HepG2 (cell line): Measurements from ENCODE around the gene TOB2. TPM values are rescaled to one million over a fixed set of nuclear protein-coding genes. Genes with fewer than 3 reads are reported as not detected.

Source experiments
- ARHGAP35 ChIP-seq: sonication (generic); formaldehyde crosslinking; IDR thresholded peaks from 2 replicates; pipeline ENCODE4 v1.9.0; 2022; ENCODE audit warnings: mild to moderate bottlenecking, inconsistent platforms, moderate library complexity, missing genetic modification reagents, borderline replicate concordance
- CREM ChIP-seq, 2 experiments: sonication (generic) in 1 of 2; formaldehyde crosslinking in 1 of 2; IDR thresholded peaks; 2 replicates each; pipeline versions ENCODE4 v1.4.0 to v1.6.1; 2016 to 2020; ENCODE audit warnings: antibody characterized with exemption in 1 of 2, mild to moderate bottlenecking in 1 of 2, missing genetic modification reagents in 1 of 2
- ERF ChIP-seq: IDR thresholded peaks from 2 replicates; pipeline ENCODE4 v1.6.1; 2018; ENCODE audit warnings: missing biosample characterization, missing genetic modification reagents
- FIP1L1 ChIP-seq: fragments of 200-400 bp; formaldehyde crosslinking; IDR thresholded peaks from 2 replicates; pipeline ENCODE4 v1.6.1; 2018; ENCODE audit warnings: low read depth, mild to moderate bottlenecking, low read length, moderate library complexity, borderline replicate concordance; ENCODE audit not compliant: insufficient read depth
- HNRNPL ChIP-seq: fragments of 200-400 bp; formaldehyde crosslinking; IDR thresholded peaks from 2 replicates; pipeline ENCODE4 v1.6.1; 2017; ENCODE audit warnings: mild to moderate bottlenecking, low read depth, low read length
- MLLT10 ChIP-seq: sonication (generic); formaldehyde crosslinking; IDR thresholded peaks from 2 replicates; pipeline ENCODE4 v1.4.0; 2020; ENCODE audit warnings: missing genetic modification reagents
- MTF1 ChIP-seq: sonication (generic); formaldehyde crosslinking; IDR thresholded peaks from 2 replicates; pipeline ENCODE4 v1.5.0; 2020; ENCODE audit warnings: missing genetic modification reagents
- PRMT3 ChIP-seq: sonication (generic); formaldehyde crosslinking; IDR thresholded peaks from 2 replicates; pipeline ENCODE4 v1.8.1; 2022; ENCODE audit warnings: low read depth, mild to moderate bottlenecking, moderate library complexity, missing genetic modification reagents, borderline replicate concordance
- STAG1 ChIP-seq: sonication (generic); formaldehyde crosslinking; IDR thresholded peaks from 2 replicates; pipeline ENCODE4 v1.4.0; 2020; ENCODE audit warnings: missing genetic modification reagents
- ZNF703 ChIP-seq: sonication (generic); formaldehyde crosslinking; IDR thresholded peaks from 2 replicates; pipeline ENCODE4 v1.5.1; 2020; ENCODE audit warnings: missing genetic modification reagents, mild to moderate bottlenecking, moderate library complexity, borderline replicate concordance
- ZNF781 ChIP-seq: sonication (generic); formaldehyde crosslinking; IDR thresholded peaks from 2 replicates; pipeline ENCODE4 v1.5.1; 2020; ENCODE audit warnings: borderline replicate concordance, mild to moderate bottlenecking, missing genetic modification reagents; ENCODE audit errors: not compliant biosample characterization
- polyA plus RNA-seq, 8 experiments: library from polyadenylated mRNA; depleted of rRNA in 3 of 8; stranded (reverse) in 7 of 8; unstranded in 1 of 8; fragments of >200 nt; fragmentation: Illumina TruSeq in 4 of 8; extraction: Trizol in 4 of 8; gene quantifications; 2 replicates each; pipeline versions ENCODE4 v1.2.1 to v1.2.3, GENCODE V29; 2011 to 2016; ENCODE audit warnings: low read depth in 4 of 8, missing spikeins in 1 of 8, mixed read lengths in 1 of 8; ENCODE audit not compliant: insufficient read depth in 1 of 8
- total RNA-seq, 5 experiments: library from RNA; depleted of rRNA; stranded (reverse); fragments of >200 nt; fragmentation: Illumina TruSeq; extraction: Trizol; gene quantifications; 2 replicates each; pipeline ENCODE4 v1.2.3, GENCODE V29; 2016; ENCODE audit warnings: low read depth in 1 of 5
- TF ChIP-seq, protein P1 (sequence below): fragments of 450-650 bp; IDR thresholded peaks from 2 replicates; pipeline ENCODE4 v1.6.1; 2017; ENCODE audit warnings: mild to moderate bottlenecking
- TF ChIP-seq, protein P2 (sequence below): sonication (generic); formaldehyde crosslinking; IDR thresholded peaks from 2 replicates; pipeline ENCODE4 v1.5.1; 2020; ENCODE audit warnings: missing genetic modification reagents, mild to moderate bottlenecking, borderline replicate concordance
- TF ChIP-seq, protein P3 (sequence below): sonication (generic); formaldehyde crosslinking; conservative IDR thresholded peaks from 2 replicates; pipeline ENCODE4 v1.8.1; 2023; ENCODE audit warnings: missing genetic modification reagents
- TF ChIP-seq, protein P4 (sequence below): IDR thresholded peaks from 2 replicates; pipeline ENCODE4 v1.6.1; 2012; ENCODE audit warnings: low read length, improper control_type of control experiment
- TF ChIP-seq, protein P5 (sequence below): sonication (generic); formaldehyde crosslinking; conservative IDR thresholded peaks from 2 replicates; pipeline ENCODE4 v1.8.0; 2022; ENCODE audit warnings: low read depth, missing genetic modification reagents

TOB2 gene
- total and polyA plus RNA-seq, 2 of the 13 experiments (the other 11 are each of a cell fraction or from before 2014, with no cell fraction given) = 12.2 to 13.7 TPM

DNA sequence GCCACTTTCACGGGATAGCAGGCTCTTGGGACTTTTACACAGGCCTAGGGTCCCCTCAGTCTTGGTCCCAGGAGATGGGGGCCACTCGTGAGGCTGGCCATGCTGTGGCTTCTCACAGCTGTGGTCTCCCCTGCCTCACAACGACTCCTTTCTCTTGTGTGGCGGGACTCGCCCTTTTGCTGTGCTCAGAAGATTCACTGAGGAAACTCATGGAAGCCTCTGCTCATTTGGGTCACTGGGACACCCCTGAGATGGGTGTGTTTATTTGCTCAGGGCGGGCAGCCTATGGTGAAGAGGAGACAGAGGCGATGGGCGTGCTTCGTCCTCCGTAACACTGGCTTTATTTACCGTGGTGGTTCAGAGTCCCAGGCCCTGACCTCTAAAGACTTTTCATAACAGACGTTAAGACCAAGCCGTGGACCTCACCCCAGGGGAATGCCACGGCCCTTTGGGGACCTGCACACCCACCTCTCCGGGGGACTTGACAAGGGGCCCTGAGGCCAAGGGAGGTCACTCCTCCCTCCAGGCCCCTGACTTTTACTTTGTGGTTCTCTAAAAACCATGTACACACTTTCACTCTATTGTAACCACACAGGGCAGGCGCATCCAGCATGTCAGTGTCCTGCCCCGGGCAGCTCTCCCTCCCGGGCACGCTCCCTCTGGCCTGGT, 49.3 kb downstream of the TOB2 start (continued):
- no peak for TF ChIP-seq ARHGAP35
- TF ChIP-seq MLLT10 (CRISPR knock-in tag) = no peak
- TF ChIP-seq CREM (IDR thresholded peaks at IDR 0.05) = peak; percentile 68
- no peak for TF ChIP-seq CREM (CRISPR knock-in tag; IDR thresholded peaks at IDR 0.05)
- TF ChIP-seq, protein P1, sequence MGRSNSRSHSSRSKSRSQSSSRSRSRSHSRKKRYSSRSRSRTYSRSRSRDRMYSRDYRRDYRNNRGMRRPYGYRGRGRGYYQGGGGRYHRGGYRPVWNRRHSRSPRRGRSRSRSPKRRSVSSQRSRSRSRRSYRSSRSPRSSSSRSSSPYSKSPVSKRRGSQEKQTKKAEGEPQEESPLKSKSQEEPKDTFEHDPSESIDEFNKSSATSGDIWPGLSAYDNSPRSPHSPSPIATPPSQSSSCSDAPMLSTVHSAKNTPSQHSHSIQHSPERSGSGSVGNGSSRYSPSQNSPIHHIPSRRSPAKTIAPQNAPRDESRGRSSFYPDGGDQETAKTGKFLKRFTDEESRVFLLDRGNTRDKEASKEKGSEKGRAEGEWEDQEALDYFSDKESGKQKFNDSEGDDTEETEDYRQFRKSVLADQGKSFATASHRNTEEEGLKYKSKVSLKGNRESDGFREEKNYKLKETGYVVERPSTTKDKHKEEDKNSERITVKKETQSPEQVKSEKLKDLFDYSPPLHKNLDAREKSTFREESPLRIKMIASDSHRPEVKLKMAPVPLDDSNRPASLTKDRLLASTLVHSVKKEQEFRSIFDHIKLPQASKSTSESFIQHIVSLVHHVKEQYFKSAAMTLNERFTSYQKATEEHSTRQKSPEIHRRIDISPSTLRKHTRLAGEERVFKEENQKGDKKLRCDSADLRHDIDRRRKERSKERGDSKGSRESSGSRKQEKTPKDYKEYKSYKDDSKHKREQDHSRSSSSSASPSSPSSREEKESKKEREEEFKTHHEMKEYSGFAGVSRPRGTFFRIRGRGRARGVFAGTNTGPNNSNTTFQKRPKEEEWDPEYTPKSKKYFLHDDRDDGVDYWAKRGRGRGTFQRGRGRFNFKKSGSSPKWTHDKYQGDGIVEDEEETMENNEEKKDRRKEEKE = no peak
- TF ChIP-seq, protein P2, sequence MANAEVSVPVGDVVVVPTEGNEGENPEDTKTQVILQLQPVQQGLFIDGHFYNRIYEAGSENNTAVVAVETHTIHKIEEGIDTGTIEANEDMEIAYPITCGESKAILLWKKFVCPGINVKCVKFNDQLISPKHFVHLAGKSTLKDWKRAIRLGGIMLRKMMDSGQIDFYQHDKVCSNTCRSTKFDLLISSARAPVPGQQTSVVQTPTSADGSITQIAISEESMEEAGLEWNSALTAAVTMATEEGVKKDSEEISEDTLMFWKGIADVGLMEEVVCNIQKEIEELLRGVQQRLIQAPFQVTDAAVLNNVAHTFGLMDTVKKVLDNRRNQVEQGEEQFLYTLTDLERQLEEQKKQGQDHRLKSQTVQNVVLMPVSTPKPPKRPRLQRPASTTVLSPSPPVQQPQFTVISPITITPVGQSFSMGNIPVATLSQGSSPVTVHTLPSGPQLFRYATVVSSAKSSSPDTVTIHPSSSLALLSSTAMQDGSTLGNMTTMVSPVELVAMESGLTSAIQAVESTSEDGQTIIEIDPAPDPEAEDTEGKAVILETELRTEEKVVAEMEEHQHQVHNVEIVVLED (CRISPR knock-in tag) = peak; percentile 51
- TF ChIP-seq FIP1L1 = no peak
- TF ChIP-seq, protein P3, sequence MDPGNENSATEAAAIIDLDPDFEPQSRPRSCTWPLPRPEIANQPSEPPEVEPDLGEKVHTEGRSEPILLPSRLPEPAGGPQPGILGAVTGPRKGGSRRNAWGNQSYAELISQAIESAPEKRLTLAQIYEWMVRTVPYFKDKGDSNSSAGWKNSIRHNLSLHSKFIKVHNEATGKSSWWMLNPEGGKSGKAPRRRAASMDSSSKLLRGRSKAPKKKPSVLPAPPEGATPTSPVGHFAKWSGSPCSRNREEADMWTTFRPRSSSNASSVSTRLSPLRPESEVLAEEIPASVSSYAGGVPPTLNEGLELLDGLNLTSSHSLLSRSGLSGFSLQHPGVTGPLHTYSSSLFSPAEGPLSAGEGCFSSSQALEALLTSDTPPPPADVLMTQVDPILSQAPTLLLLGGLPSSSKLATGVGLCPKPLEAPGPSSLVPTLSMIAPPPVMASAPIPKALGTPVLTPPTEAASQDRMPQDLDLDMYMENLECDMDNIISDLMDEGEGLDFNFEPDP = no peak
- TF ChIP-seq STAG1 (CRISPR knock-in tag) = peak; percentile 22; the same call in 1 of the 2 replicates
- TF ChIP-seq MTF1 = no peak
- TF ChIP-seq ZNF703 (CRISPR knock-in tag) = no peak
- TF ChIP-seq ERF = no peak
- no peak for TF ChIP-seq ZNF781
- no peak for TF ChIP-seq HNRNPL
- 0 out of 2 replicates have a peak, but pooled peaks have one; percentile 39 for TF ChIP-seq PRMT3
- TF ChIP-seq, protein P4, sequence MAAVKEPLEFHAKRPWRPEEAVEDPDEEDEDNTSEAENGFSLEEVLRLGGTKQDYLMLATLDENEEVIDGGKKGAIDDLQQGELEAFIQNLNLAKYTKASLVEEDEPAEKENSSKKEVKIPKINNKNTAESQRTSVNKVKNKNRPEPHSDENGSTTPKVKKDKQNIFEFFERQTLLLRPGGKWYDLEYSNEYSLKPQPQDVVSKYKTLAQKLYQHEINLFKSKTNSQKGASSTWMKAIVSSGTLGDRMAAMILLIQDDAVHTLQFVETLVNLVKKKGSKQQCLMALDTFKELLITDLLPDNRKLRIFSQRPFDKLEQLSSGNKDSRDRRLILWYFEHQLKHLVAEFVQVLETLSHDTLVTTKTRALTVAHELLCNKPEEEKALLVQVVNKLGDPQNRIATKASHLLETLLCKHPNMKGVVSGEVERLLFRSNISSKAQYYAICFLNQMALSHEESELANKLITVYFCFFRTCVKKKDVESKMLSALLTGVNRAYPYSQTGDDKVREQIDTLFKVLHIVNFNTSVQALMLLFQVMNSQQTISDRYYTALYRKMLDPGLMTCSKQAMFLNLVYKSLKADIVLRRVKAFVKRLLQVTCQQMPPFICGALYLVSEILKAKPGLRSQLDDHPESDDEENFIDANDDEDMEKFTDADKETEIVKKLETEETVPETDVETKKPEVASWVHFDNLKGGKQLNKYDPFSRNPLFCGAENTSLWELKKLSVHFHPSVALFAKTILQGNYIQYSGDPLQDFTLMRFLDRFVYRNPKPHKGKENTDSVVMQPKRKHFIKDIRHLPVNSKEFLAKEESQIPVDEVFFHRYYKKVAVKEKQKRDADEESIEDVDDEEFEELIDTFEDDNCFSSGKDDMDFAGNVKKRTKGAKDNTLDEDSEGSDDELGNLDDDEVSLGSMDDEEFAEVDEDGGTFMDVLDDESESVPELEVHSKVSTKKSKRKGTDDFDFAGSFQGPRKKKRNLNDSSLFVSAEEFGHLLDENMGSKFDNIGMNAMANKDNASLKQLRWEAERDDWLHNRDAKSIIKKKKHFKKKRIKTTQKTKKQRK = no peak
- TF ChIP-seq, protein P5, sequence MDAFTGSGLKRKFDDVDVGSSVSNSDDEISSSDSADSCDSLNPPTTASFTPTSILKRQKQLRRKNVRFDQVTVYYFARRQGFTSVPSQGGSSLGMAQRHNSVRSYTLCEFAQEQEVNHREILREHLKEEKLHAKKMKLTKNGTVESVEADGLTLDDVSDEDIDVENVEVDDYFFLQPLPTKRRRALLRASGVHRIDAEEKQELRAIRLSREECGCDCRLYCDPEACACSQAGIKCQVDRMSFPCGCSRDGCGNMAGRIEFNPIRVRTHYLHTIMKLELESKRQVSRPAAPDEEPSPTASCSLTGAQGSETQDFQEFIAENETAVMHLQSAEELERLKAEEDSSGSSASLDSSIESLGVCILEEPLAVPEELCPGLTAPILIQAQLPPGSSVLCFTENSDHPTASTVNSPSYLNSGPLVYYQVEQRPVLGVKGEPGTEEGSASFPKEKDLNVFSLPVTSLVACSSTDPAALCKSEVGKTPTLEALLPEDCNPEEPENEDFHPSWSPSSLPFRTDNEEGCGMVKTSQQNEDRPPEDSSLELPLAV = no peak
